ENCODE measurements around the gene SMURF1. TPM values are rescaled to one million over a fixed set of nuclear protein-coding genes. Genes with fewer than 3 reads are reported as not detected.

The SMURF1 gene
- polyA plus RNA-seq, 1 donor from 2014 or later: 22.9 TPM

GRCh38 chr7:99126921-99127553 lies 16.9 kb downstream of the SMURF1 start:
- H3K36me3 ChIP-seq (ENCODE audit: insufficient read depth, low read length): no peaks in the 10 kb centered on the region
- H3K9me2 ChIP-seq (ENCODE audit: insufficient read depth, low read length): no peaks in the 10 kb centered on the region
- H3K79me2 ChIP-seq (replicated peaks; ENCODE audit: insufficient read depth, low read length): peaks cover 46% of the 10 kb centered on the region
- H3F3A ChIP-seq (ENCODE audit: insufficient read depth, low read length, poor library complexity, severe bottlenecking): no peaks in the 10 kb centered on the region
- H3K4me3 ChIP-seq (ENCODE audit: low read length): no peak overlapping the region
- H4K20me1 ChIP-seq (ENCODE audit: insufficient read depth): no peaks in the 10 kb centered on the region
- no peak overlapping the region for H2AFZ ChIP-seq (ENCODE audit: low read depth, low read length)
- no peaks in the 10 kb centered on the region for H3K27me3 ChIP-seq (ENCODE audit: insufficient read depth, low read depth, low read length)
- H3K27ac ChIP-seq (ENCODE audit: low read length): no peak overlapping the region
- no peak overlapping the region for H3K4me2 ChIP-seq (ENCODE audit: low read length)
- no peak overlapping the region for H3K9ac ChIP-seq (ENCODE audit: low read length)
- H3K9me3 ChIP-seq (ENCODE audit: low read length): no peaks in the 10 kb centered on the region
- TF ChIP-seq RAD21 (conservative IDR thresholded peaks at IDR 0.05): no peak
- no peak for TF ChIP-seq TAF1 (IDR thresholded peaks at IDR 0.05; ENCODE audit: low read depth)
- TF ChIP-seq REST (IDR thresholded peaks at IDR 0.05; ENCODE audit: borderline replicate concordance): no peak
- TF ChIP-seq SMC3 (conservative IDR thresholded peaks at IDR 0.05; ENCODE audit: poor library complexity): no peak
- no peak for TF ChIP-seq EP300 (conservative IDR thresholded peaks at IDR 0.05; ENCODE audit: poor library complexity, severe bottlenecking)
- no peak for TF ChIP-seq CTCF (IDR thresholded peaks at IDR 0.05; ENCODE audit: poor library complexity, severe bottlenecking)
- TF ChIP-seq EZH2 (IDR thresholded peaks at IDR 0.05; ENCODE audit: borderline replicate concordance, insufficient read depth, low read length, poor library complexity, severe bottlenecking): no peak
- no peak for TF ChIP-seq POLR2AphosphoS5 (IDR thresholded peaks at IDR 0.05)
- no peak for TF ChIP-seq MXI1 (conservative IDR thresholded peaks at IDR 0.05; ENCODE audit: poor library complexity, severe bottlenecking)

GRCh38 chr7:99125505-99125865 lies 18.4 kb downstream of the SMURF1 start:
- H3K9me3 ChIP-seq (ENCODE audit: low read length): no peaks in the 10 kb centered on the region
- H3K36me3 ChIP-seq (ENCODE audit: insufficient read depth, low read length): no peaks in the 10 kb centered on the region
- H3K79me2 ChIP-seq (replicated peaks; ENCODE audit: insufficient read depth, low read length): peaks cover 32% of the 10 kb centered on the region
- H3F3A ChIP-seq (ENCODE audit: insufficient read depth, low read length, poor library complexity, severe bottlenecking): no peaks in the 10 kb centered on the region
- no peaks in the 10 kb centered on the region for H3K9me2 ChIP-seq (ENCODE audit: insufficient read depth, low read length)
- H4K20me1 ChIP-seq (ENCODE audit: insufficient read depth): no peaks in the 10 kb centered on the region
- no peaks in the 10 kb centered on the region for H3K27me3 ChIP-seq (ENCODE audit: insufficient read depth, low read depth, low read length)
- no peak overlapping the region for H3K9ac ChIP-seq (ENCODE audit: low read length)
- no peak overlapping the region for H3K27ac ChIP-seq (ENCODE audit: low read length)
- no peak overlapping the region for H3K4me3 ChIP-seq (ENCODE audit: low read length)
- TF ChIP-seq EP300 (conservative IDR thresholded peaks at IDR 0.05; ENCODE audit: poor library complexity, severe bottlenecking) (no peak), CTCF (IDR thresholded peaks at IDR 0.05; ENCODE audit: poor library complexity, severe bottlenecking) (no peak), MXI1 (conservative IDR thresholded peaks at IDR 0.05; ENCODE audit: poor library complexity, severe bottlenecking) (no peak), EZH2 (IDR thresholded peaks at IDR 0.05; ENCODE audit: borderline replicate concordance, insufficient read depth, low read length, poor library complexity, severe bottlenecking) (no peak)
- H3K4me2 ChIP-seq (ENCODE audit: low read length): no peak overlapping the region
- H2AFZ ChIP-seq (ENCODE audit: low read depth, low read length): no peak overlapping the region
